ENCODE results near the gene TRIM67.

TRIM67 gene

GRCh38 chr1:231182317-231182716, 20.5 kb downstream of the TRIM67 start:
- no peak for DNase-seq (ENCODE audit: low read depth)
- TF ChIP-seq CTCF (conservative IDR thresholded peaks at IDR 0.05; ENCODE audit: low read length): no peak
- H3K4me3 ChIP-seq (ENCODE audit: low read length): no peak overlapping the region

- DNase-seq (ENCODE audit: low read depth): no peak
- no peak overlapping the region for H3K4me3 ChIP-seq (ENCODE audit: low read length)
- TF ChIP-seq CTCF (conservative IDR thresholded peaks at IDR 0.05; ENCODE audit: low read length): no peak
These were observed 22.1 kb downstream of the TRIM67 start for GRCh38 chr1:231183639-231184590.

- DNase-seq (ENCODE audit: low read depth): no peak
- no peak overlapping the region for H3K4me3 ChIP-seq (ENCODE audit: low read length)
- TF ChIP-seq CTCF (conservative IDR thresholded peaks at IDR 0.05; ENCODE audit: low read length): no peak
These were observed 23.0 kb downstream of the TRIM67 start for GRCh38 chr1:231184891-231185290.

- no peak for DNase-seq (ENCODE audit: low read depth)
- no peak overlapping the region for H3K4me3 ChIP-seq (ENCODE audit: low read length)
- TF ChIP-seq CTCF (conservative IDR thresholded peaks at IDR 0.05; ENCODE audit: low read length): no peak
These were observed 23.5 kb downstream of the TRIM67 start for GRCh38 chr1:231185391-231185790.

GRCh38 chr1:231186356-231187115, 24.7 kb downstream of the TRIM67 start:
- H3K4me3 ChIP-seq (ENCODE audit: low read length): no peak overlapping the region
- TF ChIP-seq CTCF (conservative IDR thresholded peaks at IDR 0.05; ENCODE audit: low read length): no peak
- DNase-seq (ENCODE audit: low read depth): no peak

- H3K4me3 ChIP-seq (ENCODE audit: low read length): no peak overlapping the region
- DNase-seq (ENCODE audit: low read depth): no peak
- no peak for TF ChIP-seq CTCF (conservative IDR thresholded peaks at IDR 0.05; ENCODE audit: low read length)
These were observed 25.7 kb downstream of the TRIM67 start for GRCh38 chr1:231187571-231187970.
